Hepatocyte (in vitro differentiated cells): Measurements from ENCODE around the gene CARMIL1.

Experiments used
- EZH2 ChIP-seq: fragments of 200-600 bp; sonication (generic); IDR thresholded peaks from 2 replicates; pipeline ENCODE4 v1.6.1; 2016; ENCODE audit warnings: antibody characterized with exemption, mild to moderate bottlenecking, borderline replicate concordance
- EZH2phosphoT487 ChIP-seq: fragments of 200-600 bp; sonication (generic); IDR thresholded peaks from one replicate; pipeline ENCODE4 v1.6.1; 2018; ENCODE audit warnings: antibody characterized with exemption, mild to moderate bottlenecking, low read depth, moderate library complexity; ENCODE audit not compliant: unreplicated experiment, severe bottlenecking
- TF ChIP-seq, protein P1 (sequence below): fragments of 200-600 bp; sonication (generic); IDR thresholded peaks from 2 replicates; pipeline ENCODE4 v1.5.1; 2016; ENCODE audit warnings: antibody characterized with exemption, mild to moderate bottlenecking; ENCODE audit not compliant: poor library complexity

DNA sequence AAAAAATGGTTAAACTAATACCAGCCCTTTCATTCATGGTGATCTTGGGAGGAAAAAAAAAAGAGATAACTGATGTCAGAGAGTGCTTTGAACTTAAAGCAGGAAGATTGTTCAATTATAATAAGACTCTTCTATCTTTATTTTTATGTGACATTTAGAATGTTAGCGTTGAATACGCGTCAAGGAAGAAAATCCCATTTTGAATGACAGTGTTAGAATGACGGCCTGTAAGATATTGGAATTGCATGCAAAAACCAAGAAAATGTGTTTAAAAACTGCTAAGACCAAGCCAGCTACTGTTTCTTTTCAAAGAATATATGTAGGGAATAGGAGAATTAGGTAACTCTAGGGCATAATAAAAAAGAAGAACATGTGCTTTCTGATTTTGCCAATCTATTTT, 123.0 kb downstream of the CARMIL1 start:
- TF ChIP-seq, protein P1, sequence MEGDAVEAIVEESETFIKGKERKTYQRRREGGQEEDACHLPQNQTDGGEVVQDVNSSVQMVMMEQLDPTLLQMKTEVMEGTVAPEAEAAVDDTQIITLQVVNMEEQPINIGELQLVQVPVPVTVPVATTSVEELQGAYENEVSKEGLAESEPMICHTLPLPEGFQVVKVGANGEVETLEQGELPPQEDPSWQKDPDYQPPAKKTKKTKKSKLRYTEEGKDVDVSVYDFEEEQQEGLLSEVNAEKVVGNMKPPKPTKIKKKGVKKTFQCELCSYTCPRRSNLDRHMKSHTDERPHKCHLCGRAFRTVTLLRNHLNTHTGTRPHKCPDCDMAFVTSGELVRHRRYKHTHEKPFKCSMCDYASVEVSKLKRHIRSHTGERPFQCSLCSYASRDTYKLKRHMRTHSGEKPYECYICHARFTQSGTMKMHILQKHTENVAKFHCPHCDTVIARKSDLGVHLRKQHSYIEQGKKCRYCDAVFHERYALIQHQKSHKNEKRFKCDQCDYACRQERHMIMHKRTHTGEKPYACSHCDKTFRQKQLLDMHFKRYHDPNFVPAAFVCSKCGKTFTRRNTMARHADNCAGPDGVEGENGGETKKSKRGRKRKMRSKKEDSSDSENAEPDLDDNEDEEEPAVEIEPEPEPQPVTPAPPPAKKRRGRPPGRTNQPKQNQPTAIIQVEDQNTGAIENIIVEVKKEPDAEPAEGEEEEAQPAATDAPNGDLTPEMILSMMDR: no peak
- TF ChIP-seq EZH2phosphoT487 (no peak), EZH2 (no peak)
